Fibroblast of mammary gland (primary cell): Measurements from ENCODE around the gene DTNBP1.

Source experiments
- DNase-seq: peaks from one replicate; pipeline ENCODE4 v3.0.0-alpha.2; 2010; ENCODE audit warnings: low read depth
- H3K4me3 ChIP-seq: 2 replicates; pipeline ENCODE4 v1.5.1; 2011; ENCODE audit warnings: low read depth, mild to moderate bottlenecking, low read length, moderate library complexity; ENCODE audit not compliant: control insufficient read depth
- TF ChIP-seq, protein P1 (sequence below): conservative IDR thresholded peaks from 2 replicates; pipeline ENCODE4 v1.5.1; 2011; ENCODE audit warnings: low read depth, low read length, inconsistent platforms; ENCODE audit not compliant: control insufficient read depth, insufficient read depth

The DTNBP1 gene

DNA sequence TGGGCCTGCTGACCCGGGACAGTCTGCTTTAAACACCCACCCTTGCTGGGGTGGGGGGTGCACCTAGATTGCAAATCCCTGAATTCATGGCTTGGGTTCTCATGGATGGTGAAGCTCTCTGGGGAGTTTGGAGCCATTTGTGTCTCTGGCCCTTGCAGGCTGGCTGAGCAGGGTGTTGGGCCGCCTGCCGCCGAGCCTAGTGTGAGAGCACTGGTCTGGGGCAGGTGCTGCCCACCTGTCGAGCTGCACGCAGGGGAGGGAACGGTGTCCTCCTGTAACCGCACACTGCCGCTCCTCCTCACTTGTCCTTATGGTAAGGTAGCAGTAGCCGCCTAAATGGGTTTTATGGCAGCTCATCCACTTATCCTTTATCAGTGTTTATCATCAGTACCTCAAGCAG, 143.9 kb downstream of the DTNBP1 start:
- TF ChIP-seq, protein P1, sequence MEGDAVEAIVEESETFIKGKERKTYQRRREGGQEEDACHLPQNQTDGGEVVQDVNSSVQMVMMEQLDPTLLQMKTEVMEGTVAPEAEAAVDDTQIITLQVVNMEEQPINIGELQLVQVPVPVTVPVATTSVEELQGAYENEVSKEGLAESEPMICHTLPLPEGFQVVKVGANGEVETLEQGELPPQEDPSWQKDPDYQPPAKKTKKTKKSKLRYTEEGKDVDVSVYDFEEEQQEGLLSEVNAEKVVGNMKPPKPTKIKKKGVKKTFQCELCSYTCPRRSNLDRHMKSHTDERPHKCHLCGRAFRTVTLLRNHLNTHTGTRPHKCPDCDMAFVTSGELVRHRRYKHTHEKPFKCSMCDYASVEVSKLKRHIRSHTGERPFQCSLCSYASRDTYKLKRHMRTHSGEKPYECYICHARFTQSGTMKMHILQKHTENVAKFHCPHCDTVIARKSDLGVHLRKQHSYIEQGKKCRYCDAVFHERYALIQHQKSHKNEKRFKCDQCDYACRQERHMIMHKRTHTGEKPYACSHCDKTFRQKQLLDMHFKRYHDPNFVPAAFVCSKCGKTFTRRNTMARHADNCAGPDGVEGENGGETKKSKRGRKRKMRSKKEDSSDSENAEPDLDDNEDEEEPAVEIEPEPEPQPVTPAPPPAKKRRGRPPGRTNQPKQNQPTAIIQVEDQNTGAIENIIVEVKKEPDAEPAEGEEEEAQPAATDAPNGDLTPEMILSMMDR: no peak
- no peak for DNase-seq
- H3K4me3 ChIP-seq: no peak overlapping the region

DNA sequence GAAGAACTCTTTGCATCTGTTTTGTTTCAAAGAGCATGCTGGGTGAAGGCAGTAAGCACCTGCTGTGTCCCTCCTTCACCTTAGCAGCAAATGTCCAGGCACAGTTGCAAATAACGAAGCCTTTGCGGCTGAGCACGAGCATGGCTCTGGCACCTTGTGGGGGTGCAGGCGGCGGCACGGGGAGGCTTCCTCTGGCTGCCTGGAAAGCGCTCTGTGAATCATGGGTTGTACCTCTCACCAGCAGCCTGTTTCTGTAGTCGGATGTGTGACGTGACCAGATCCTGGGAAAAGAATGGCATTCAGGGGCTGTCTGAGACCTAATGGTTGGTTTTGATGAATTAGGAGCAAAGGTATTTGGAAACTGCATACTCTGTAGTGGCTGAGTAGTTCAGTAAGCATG, 144.8 kb downstream of the DTNBP1 start:
- DNase-seq: no peak
- H3K4me3 ChIP-seq: no peak overlapping the region
- TF ChIP-seq, protein P1: no peak

DNA sequence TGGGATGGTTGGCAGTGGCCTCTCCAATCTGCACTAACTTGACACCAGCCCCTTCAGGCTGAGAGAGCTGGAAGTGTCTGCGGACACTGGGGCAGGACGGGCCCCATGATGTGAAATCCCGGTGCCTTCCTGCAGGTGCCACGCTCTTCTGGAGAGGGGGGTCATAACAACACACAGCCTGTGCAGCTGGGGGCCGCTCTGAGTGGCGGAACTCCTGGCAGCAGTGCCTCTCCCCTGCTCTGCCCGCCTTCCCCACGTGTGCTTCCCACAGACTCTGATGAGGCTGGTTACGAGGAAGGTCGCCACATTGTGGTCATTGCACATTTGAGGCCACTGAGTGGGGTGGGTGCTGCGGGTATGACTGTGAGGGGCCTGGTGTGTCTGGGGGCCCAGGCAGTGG, 145.2 kb downstream of the DTNBP1 start:
- no peak overlapping the region for H3K4me3 ChIP-seq
- no peak for DNase-seq
- TF ChIP-seq, protein P1: no peak

DNA sequence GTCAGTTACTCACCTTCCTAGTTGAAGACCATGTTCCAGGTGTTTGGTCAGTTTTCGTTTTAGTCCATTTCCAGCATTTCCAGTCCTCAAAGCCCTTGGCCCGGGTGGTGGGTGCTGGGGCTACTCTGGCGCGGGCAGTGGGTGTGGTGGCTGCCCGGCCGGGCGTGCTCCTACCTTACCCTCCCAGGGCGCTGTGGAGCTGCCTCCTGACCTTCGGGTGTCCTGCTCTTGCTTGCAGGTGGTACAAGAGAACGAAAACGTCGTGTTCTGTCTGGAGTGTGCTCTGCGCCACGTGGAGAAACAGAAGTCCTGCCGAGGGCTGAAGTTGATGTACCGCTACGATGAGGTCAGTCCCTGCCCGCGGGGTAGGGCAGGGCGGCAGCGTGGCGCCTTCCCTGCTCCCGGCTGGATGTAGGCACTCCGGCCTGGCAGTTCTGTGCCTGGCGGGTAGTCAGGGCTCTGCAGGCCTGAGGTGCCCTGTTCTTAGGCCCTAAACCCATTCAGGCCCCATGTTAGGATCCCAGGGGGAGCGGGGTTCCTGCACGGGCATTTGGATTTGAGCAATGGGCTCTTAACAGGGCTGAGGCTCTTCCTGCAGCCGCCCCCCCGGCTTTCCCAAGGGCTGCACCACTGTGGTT, 145.8 kb downstream of the DTNBP1 start:
- DNase-seq: no peak
- TF ChIP-seq, protein P1: no peak
- H3K4me3 ChIP-seq: no peak overlapping the region

DNA sequence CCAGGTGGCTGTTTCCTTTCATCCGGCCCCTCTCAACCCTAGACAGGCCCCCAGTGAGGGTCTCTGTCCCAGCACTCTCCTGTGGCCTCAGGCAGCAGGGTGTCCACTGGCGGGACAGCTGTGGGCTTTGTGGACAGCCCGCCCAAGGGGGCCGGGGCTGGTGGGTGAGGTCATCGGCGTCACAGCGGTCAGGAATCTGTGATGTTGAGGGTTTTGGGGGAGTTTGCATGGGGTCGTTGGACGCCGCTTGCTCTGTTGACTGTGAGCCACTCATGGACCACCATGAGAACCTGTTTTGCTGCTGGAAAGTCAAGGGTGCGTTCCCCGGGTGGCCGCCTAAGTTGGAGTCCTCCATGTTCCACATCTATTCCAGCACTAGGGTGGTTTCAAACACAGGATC, 146.4 kb downstream of the DTNBP1 start:
- H3K4me3 ChIP-seq: no peak overlapping the region
- TF ChIP-seq, protein P1: no peak
- DNase-seq: no peak

DNA sequence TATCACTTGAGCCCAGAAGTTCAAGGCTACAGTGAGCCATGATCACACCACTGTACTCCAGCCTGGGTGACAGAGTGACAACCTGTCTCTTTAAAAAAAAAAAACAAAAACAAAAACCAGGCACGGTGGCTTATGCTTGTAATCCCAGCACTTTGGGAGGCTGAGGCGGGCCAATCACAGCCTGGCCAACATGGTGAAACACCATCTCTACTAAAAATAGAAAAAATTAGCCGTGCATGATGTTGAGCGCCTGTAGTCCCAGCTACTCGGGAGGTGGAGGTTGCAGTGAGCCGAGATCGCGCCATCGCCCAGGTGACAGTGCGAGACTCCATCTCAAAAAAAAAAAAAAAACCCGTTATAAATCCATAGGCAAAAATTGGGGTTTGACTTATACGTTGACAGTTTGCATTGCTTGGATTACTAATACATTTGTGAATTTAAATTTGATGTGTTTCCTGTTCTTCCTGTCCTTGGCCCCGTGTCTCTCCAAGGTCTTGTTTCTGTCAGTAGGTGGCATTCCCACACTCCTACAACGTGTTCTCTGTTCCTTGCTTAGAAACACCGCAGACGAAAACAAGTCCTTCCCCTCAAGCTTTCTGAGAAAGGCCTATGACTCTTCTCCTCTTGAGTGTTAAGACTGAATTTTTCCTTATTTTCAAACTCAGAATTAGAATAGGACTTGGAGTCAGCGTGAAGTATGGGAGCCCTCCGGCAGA, 147.0 kb downstream of the DTNBP1 start:
- TF ChIP-seq, protein P1: no peak
- DNase-seq: no peak
- H3K4me3 ChIP-seq: no peak overlapping the region
